ENCODE measurements around the gene S100A1. TPM values are rescaled to one million over a fixed set of nuclear protein-coding genes. Genes with fewer than 3 reads are reported as not detected.
A peak's percentile ranks its signal among the peaks of the same experiment; 100 is the strongest.

The S100A1 gene
- total RNA-seq, 4 donors from 2014 or later: 3.7 to 4.4 TPM; not detected in 2

DNA sequence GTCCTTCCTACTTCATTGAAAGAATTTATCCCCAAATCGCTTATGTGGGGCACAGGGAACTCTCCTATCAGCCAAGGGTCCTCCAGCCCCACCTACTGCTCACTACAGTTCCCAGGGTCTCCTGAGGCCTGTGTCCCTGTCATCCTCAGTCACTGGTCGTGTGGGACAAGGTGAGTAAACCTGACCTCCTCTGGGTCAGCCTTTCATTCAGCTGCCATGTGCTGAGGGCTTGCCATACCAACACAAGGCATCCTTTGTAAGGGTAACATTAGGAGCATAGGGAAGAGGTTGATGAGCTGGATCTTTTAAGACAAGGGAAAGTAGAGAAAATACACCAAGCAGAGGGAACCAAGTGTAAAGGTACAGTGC lies 19.1 kb downstream of the S100A1 start:
- H3K4me3 ChIP-seq: no peak overlapping the region
- in situ Hi-C loops (cut with MboI; ENCODE audit: low pct_ligation_motif_present in 1 of 4, low pct_unique_long_range_greater_than_20kb in 1 of 4, low sequenced_read_pairs in 3 of 4): no loop called here
- intact Hi-C loops (cut with DNase I; ENCODE audit: low total_unique reads): no loop called here
- peaks cover 0 to 5% (median under 1%) of the 10 kb centered on the region in 4 donors for H3K4me1 ChIP-seq
- peaks cover 0 to 40% (median 18%) of the 10 kb centered on the region in 4 donors for H3K36me3 ChIP-seq
- TF ChIP-seq POLR2A (IDR thresholded peaks at IDR 0.05): no peak
- peak in 2 of 3 donors; percentile 5 to 42 for TF ChIP-seq POLR2AphosphoS5 (IDR thresholded peaks at IDR 0.05)
- TF ChIP-seq, protein P1, sequence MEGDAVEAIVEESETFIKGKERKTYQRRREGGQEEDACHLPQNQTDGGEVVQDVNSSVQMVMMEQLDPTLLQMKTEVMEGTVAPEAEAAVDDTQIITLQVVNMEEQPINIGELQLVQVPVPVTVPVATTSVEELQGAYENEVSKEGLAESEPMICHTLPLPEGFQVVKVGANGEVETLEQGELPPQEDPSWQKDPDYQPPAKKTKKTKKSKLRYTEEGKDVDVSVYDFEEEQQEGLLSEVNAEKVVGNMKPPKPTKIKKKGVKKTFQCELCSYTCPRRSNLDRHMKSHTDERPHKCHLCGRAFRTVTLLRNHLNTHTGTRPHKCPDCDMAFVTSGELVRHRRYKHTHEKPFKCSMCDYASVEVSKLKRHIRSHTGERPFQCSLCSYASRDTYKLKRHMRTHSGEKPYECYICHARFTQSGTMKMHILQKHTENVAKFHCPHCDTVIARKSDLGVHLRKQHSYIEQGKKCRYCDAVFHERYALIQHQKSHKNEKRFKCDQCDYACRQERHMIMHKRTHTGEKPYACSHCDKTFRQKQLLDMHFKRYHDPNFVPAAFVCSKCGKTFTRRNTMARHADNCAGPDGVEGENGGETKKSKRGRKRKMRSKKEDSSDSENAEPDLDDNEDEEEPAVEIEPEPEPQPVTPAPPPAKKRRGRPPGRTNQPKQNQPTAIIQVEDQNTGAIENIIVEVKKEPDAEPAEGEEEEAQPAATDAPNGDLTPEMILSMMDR (IDR thresholded peaks at IDR 0.05): no peak
- no peak overlapping the region for H3K27ac ChIP-seq
- H3K27me3 ChIP-seq: no peaks in the 10 kb centered on the region
- no peak for DNase-seq
- 57 to 73% methylated on average over 2 of the region's 2 CpGs for WGBS, 2 donors (ENCODE audit: low coverage in 1 of 2)
- H3K9me3 ChIP-seq: no peaks in the 10 kb centered on the region

DNA sequence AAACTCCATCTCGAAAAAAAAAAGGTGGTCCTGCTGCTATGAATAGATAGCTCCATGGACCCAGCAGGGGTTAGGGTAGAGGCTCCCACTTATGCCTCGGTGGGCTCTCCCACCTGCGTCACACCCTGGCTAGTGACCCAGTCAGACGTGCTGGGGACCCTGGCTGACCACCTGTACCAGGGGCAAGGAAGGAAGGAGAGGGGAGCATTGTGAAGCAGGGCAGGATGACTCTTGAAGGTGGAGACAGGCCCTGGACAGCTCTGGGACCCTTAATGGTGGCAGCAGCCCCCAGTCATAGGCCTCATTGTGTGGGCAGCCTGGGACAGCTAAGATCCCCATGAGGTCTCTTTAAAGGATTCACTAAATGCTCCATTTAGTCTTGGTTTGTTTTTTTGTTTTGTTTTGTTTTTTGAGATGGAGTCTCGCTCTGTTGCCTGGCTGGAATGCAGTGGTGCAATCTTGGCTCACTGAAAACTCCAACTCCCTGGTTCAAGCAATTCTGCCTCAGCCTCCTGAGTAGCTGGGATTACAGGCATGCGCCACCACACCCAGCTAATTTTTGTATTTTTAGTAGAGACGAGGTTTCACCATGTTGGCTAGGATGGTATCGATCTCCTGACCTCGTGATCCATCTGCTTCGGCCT lies 19.9 kb downstream of the S100A1 start:
- Histone ChIP-seq H3K9me3 (no peaks in the 10 kb centered on the region), H3K27ac (no peak overlapping the region), H3K36me3 (peaks cover 0 to 32% (median 15%) of the 10 kb centered on the region in 4 donors), H3K4me3 (no peak overlapping the region), H3K4me1 (peaks cover 0 to 10% (median 4%) of the 10 kb centered on the region in 4 donors), H3K27me3 (no peaks in the 10 kb centered on the region)
- in situ Hi-C loops (cut with MboI; ENCODE audit: low pct_ligation_motif_present in 1 of 4, low pct_unique_long_range_greater_than_20kb in 1 of 4, low sequenced_read_pairs in 3 of 4) (no loop called here), intact Hi-C loops (cut with DNase I; ENCODE audit: low total_unique reads) (no loop called here)
- no peak for DNase-seq
- 77 to 81% methylated on average over 3 to 10 of the region's 10 CpGs for WGBS, 2 donors (ENCODE audit: low coverage in 1 of 2)
- TF ChIP-seq, protein P1 (IDR thresholded peaks at IDR 0.05): no peak
- TF ChIP-seq POLR2AphosphoS5 (IDR thresholded peaks at IDR 0.05): peak in 1 of 3 donors; percentile 28

GRCh38 chr1:153649137-153649862 lies 21.1 kb downstream of the S100A1 start:
- TF ChIP-seq, protein P1 (IDR thresholded peaks at IDR 0.05): no peak
- TF ChIP-seq EP300 (IDR thresholded peaks at IDR 0.05; ENCODE audit: low read depth) (no peak), POLR2A (IDR thresholded peaks at IDR 0.05) (no peak), POLR2AphosphoS5 (IDR thresholded peaks at IDR 0.05) (no peak)
- H3K27me3 ChIP-seq: no peaks in the 10 kb centered on the region
- WGBS, 2 donors (ENCODE audit: low coverage in 1 of 2): 44 to 45% methylated on average over 2 to 3 of the region's 3 CpGs
- no peak overlapping the region for H3K4me3 ChIP-seq
- DNase-seq: no peak
- intact Hi-C loops (cut with DNase I; ENCODE audit: low total_unique reads): no loop called here
- H3K4me1 ChIP-seq: peaks cover 0 to 11% (median 4%) of the 10 kb centered on the region in 4 donors
- H3K27ac ChIP-seq: no peak overlapping the region
- H3K9me3 ChIP-seq: no peaks in the 10 kb centered on the region
- in situ Hi-C loops (cut with MboI; ENCODE audit: low pct_ligation_motif_present in 1 of 4, low pct_unique_long_range_greater_than_20kb in 1 of 4, low sequenced_read_pairs in 3 of 4): no loop called here
- H3K36me3 ChIP-seq: peaks cover 0 to 21% (median 10%) of the 10 kb centered on the region in 4 donors

- Histone ChIP-seq H3K27ac (no peak overlapping the region), H3K27me3 (no peaks in the 10 kb centered on the region), H3K4me1 (peaks cover 0 to 11% (median 4%) of the 10 kb centered on the region in 4 donors), H3K4me3 (no peak overlapping the region), H3K9me3 (no peaks in the 10 kb centered on the region), H3K36me3 (peaks cover 0 to 15% (median 7%) of the 10 kb centered on the region in 4 donors)
- TF ChIP-seq POLR2AphosphoS5 (IDR thresholded peaks at IDR 0.05) (no peak), POLR2A (IDR thresholded peaks at IDR 0.05) (no peak), EP300 (IDR thresholded peaks at IDR 0.05; ENCODE audit: low read depth) (no peak)
- TF ChIP-seq, protein P1 (IDR thresholded peaks at IDR 0.05): no peak
- in situ Hi-C loops (cut with MboI; ENCODE audit: low pct_ligation_motif_present in 1 of 4, low pct_unique_long_range_greater_than_20kb in 1 of 4, low sequenced_read_pairs in 3 of 4): loop anchor here in 2 of 4 donors (25.0 kb wide), 2 partner anchors 312 to 337 kb away; partner anchors contain the start of genes CREB3L4 (in 1 of the 2), CRTC2 (in 1 of the 2), JTB (in 1 of the 2) and RAB13 (in 1 of the 2)
- no peak for DNase-seq
- 60% methylated on average over 2 of the region's 2 CpGs; no CpG with 5 or more reads in 1 of the 2 donors for WGBS, 2 donors (ENCODE audit: low coverage in 1 of 2)
- intact Hi-C loops (cut with DNase I; ENCODE audit: low total_unique reads): no loop called here
These were observed 21.6 kb downstream of the S100A1 start for GRCh38 chr1:153649863-153650235.
